Measurements from ENCODE around the gene DYNC1H1.

DYNC1H1 gene

GRCh38 chr14:102086709-102086971, 122.3 kb downstream of the DYNC1H1 start:
- peak overlapping the region; percentile 96 for H3K27ac ChIP-seq
- no peak for TF ChIP-seq CTCF (conservative IDR thresholded peaks at IDR 0.05)
- TF ChIP-seq ZFX (IDR thresholded peaks at IDR 0.05): peak; percentile 85

DNA sequence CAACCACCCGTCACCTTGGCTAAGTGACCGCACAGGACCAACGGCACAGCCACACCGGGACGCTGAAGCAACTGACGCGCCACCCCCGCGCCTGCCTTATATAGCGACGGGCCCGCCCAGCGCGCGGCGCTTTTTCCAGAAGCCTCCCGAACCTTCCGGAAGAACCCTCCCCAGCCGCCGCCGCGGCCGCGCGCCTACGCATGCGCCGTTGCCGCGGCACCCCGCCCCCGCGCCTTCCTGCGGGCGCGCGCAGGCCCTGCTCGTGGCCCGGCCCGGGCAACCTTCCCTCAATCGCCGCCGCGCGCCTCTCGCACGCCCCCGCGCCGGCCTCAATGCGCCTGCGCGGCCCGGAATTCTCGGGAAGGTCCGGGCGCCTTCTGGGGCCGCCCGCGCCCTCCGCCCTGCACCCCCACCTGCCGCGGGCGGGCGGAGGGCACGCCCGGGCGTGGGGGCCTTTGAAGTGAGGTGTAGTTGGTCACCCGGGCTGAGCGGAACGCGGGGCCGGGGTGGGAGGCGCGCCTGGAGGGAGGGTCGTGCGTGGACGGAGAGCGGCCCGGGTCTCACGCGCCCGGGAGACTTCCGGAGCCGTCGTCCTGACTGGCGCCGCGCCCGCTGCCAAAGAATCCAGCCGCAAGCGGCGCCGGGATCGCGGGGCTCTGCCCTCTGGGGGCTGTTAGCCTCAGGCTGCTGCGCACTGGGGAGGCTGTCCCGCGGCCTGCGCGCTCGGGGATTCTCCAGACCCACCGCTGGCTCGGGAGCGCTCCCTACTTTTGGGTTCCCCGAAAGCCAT, 122.8 kb downstream of the DYNC1H1 start, which contains the start of gene HSP90AA1:
Gene HSP90AA1, minus strand, starts transcription at position 73 of the 790 bp plus-strand sequence. CDS start 666 bp downstream, outside the sequence.
- peak within 1 kb of the TSS; percentile 96 for H3K27ac ChIP-seq
- TF ChIP-seq CTCF (conservative IDR thresholded peaks at IDR 0.05) (no peak; the same call in 1 of the 2 replicates), ZFX (IDR thresholded peaks at IDR 0.05) (peak; percentile 38; the same call in 1 of the 2 replicates)

GRCh38 chr14:102087762-102088011, 123.3 kb downstream of the DYNC1H1 start:
- TF ChIP-seq ZFX (IDR thresholded peaks at IDR 0.05) (no peak), CTCF (conservative IDR thresholded peaks at IDR 0.05) (no peak)
- H3K27ac ChIP-seq: peak overlapping the region; percentile 96

- no peak for TF ChIP-seq ZFX (IDR thresholded peaks at IDR 0.05)
- no peak for TF ChIP-seq CTCF (conservative IDR thresholded peaks at IDR 0.05)
- H3K27ac ChIP-seq: peak overlapping the region; percentile 96
These were observed 123.8 kb downstream of the DYNC1H1 start for GRCh38 chr14:102088012-102088792.

- no peak for TF ChIP-seq ZFX (IDR thresholded peaks at IDR 0.05)
- TF ChIP-seq CTCF (conservative IDR thresholded peaks at IDR 0.05): no peak
- no peak overlapping the region for H3K27ac ChIP-seq
These were observed 125.4 kb downstream of the DYNC1H1 start for GRCh38 chr14:102089621-102090343.

DNA sequence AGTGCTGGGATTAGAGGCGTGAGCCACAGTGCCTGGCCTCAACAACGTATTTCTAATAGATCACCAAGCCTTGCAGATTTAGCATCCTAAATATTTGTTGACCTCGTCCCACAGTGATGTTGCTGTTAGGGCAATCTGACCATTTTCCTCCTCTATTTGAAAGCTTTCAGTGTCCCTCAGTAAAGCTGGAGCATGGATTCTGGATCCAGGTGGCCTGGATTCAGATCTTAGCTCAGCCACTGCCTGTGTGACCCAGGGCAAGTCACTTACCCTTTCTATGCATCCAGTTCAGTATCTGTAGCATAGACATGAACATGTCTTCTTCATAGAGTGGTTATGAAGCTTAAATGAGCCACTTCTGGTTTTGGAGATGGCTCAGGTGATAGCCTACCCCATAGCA, 126.3 kb downstream of the DYNC1H1 start:
- no peak overlapping the region for H3K27ac ChIP-seq
- TF ChIP-seq CTCF (conservative IDR thresholded peaks at IDR 0.05): no peak

- no peak for TF ChIP-seq CTCF (conservative IDR thresholded peaks at IDR 0.05)
- TF ChIP-seq ZFX (IDR thresholded peaks at IDR 0.05): no peak
- no peak overlapping the region for H3K27ac ChIP-seq
These were observed 128.4 kb downstream of the DYNC1H1 start for GRCh38 chr14:102092806-102093205.

Measured in C4-2B (cell line).